GM18517 (cell line): ENCODE measurements around the gene WDR35.
"Not testable (repeated sequence)": the region's sequence is repeated elsewhere in the genome, so short reads cannot be mapped to it uniquely, and the experiment has no call there.

ENCODE experiments used
- ATAC-seq: cut with Tn5 transposase; IDR thresholded peaks from one replicate; pipeline ENCODE4 v1.9.1; 2021; ENCODE audit warnings: mild to moderate bottlenecking, moderate library complexity; ENCODE audit not compliant: unreplicated experiment

The WDR35 gene

DNA sequence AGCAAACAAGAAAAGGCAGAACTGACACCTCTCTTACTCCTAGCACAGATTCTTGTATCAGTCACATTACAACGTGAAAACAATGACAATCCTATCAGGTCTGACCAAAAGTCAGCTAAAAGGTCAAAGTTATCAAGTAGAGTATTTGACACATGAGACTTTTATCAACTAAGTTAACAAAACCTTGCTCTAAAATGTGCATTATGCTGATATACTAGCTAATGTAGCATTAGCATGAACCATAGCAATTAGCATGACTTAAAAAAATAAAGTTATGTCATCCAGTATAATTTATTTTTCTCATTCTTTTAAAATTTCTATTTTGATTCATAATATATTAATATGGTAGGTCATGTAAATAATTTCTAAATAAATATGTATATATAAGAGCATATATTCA, 46.7 kb downstream of the WDR35 start:
- no peak for ATAC-seq

DNA sequence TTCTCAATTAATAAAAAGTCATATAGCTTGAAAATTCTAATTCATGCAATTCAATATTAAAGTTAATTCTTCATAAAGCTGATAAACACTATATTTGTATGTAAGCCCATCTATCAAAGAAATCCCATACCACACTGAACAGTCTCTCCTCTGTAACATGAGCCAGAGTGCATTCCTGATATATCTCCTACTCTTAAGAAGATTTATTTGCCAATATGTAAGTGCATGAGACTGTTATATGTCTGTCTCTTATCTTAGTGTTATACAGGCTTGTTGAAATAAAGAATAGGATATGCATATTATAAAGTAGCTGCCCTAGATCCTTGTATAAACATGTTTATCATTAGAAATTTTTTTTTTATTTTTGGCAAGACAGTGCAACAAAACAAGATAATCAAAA, 47.7 kb downstream of the WDR35 start:
- ATAC-seq: no peak

DNA sequence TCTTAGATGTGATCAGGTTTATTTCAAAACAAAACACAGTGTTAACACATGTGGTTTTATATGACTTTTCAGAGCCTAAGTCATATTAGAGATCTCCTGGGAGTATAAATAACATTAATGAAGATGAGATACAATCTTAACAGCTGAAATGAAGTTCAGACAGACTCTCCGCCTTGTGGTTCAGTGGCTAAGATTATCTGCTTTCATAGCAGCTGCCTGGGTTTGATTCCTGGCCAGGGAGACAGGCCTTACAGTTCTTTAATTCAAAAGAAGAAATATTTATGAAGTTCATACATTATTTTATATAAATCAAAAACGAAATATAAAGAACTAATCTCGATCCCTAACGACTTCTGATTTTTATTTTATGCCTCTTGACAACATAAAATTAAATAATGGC, 52.9 kb downstream of the WDR35 start:
- no peak for ATAC-seq

DNA sequence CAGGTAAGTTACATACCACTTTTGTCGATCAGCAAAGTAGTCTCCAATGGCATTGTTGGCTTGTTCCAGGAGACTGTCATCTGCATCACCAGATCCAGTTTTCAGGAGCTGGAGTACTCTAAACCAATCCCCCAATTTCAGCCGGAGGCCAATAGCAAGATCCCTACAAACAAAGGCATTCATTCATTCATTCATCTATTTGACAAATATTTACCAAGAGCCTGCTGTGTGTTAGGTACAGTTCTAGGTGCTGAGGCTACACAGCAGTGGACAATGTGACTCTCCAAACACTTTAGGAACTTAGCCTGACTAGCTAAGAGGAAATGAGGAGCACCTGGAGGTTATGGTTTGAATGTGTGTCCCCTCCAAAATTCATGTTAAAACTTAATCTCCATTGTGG, 53.7 kb downstream of the WDR35 start:
- no peak for ATAC-seq

DNA sequence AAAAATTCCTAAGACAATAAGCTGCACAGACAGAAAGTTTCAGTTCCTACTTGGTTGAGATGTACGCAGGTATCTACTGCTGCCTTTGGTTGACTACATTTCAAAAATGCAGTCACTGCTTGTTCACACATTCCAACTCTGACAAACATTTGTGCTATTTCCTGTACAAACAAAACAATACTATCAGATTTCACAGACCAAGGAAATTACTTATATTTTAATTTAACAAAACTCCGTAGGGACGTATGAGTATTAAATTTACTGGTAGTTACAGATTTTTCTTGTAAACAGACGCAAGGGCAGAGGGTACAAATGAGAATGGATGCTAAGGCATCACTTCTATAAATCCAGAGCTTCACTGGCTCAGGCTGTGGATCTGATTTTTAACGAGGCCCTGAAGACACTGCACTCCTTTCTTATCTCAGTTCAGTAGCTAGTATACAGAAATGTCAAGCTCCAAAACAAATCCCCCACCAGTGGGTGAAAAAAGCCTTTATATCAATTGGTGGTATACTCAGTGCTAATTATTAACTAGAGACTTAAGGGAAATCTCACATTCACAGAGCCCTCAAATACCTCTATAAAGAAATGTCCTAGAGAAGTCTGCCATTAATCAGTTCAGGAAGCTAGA, 56.4 kb downstream of the WDR35 start:
- ATAC-seq: no peak

DNA sequence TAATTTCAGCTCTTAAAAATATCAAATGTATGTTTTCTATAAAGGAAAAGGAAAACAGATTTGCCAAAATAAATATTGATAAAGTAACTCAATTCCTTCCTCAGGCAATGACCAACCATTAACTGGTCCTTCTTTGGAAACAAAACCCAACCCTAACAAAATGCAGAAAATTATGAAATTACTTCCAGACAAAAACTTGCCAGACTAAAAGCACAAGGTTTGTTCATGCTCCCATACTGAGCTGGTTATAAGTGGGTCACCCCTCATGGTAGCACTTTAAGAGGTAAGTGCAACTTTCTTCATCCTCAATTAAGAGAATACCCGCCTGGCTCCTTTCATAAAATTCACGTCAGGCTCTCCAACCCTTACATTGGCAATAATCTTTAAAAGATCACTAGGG, 57.0 kb downstream of the WDR35 start:
- ATAC-seq: no peak

DNA sequence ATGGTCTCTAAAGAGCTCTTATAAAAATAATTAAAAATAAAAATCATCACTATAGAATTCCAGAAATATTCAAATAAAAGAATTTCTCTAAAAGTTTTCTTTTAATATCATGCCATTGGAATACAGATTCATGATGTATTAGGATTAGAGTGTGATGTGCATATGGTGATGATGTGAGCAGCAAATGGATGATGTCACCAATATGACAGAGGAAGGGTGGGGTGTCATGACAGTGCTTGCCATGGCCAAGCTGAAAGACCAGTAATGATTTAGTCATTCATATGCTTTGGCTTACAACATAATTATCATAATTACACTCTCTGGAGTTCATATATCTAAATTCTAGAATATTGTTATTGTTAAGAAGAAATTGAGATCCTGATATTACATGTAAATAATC, 60.7 kb downstream of the WDR35 start:
- no peak for ATAC-seq

DNA sequence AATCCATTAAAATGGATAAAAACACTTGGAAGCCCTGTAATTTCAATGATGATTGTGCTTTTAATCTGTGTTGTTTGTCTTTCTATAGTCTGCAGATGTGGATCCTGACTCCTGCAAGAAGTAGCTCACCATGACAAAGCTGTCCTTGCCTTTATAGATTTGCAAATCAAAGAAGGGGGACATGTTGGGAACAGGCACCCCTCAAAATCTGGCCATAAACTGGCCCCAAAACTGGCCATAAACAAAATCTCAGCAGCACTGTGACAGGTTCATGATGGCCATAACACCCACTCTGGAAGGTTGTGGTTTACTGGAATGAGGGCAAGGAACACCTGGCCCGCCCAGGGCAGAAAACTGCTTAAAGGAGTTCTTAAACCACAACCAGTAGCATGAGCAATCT, 62.1 kb downstream of the WDR35 start:
- not testable (repeated sequence) for ATAC-seq

DNA sequence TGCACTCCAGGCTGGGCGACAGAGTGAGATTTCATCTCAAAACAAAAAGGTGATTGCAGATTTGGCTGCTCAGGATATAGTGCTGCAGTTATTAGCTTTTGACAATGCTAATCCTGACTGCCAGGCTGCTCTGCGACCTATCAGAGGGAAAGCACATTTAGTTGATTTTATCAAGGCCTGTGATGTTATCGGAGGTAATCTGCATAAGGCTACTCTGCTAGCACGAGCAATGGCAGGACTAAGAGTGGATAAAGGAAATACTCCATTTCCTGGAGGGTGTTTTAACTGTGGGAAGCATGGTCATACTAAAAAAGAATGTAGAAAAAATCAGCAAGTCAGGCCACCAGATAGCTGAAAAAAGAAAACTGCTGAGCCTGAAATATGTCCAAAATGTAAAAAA, 65.4 kb downstream of the WDR35 start:
- not testable (repeated sequence) for ATAC-seq

DNA sequence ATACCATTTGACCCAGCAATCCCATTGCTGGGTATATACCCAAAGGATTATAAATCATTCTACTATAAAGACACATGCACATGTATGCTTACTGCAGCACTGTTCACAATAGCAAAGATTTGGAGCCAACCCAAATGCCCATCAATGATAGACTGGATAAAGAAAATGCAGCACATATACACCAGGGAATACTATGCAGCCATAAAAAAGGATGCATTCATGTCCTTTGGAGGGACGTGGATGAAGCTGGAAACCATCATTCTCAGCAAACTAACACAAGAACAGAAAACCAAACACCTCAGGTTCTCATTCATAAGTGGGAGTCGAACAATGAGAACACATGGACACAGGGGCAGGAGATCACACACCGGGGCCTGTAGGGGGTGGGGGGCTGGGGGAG, 67.7 kb downstream of the WDR35 start:
- not testable (repeated sequence) for ATAC-seq

DNA sequence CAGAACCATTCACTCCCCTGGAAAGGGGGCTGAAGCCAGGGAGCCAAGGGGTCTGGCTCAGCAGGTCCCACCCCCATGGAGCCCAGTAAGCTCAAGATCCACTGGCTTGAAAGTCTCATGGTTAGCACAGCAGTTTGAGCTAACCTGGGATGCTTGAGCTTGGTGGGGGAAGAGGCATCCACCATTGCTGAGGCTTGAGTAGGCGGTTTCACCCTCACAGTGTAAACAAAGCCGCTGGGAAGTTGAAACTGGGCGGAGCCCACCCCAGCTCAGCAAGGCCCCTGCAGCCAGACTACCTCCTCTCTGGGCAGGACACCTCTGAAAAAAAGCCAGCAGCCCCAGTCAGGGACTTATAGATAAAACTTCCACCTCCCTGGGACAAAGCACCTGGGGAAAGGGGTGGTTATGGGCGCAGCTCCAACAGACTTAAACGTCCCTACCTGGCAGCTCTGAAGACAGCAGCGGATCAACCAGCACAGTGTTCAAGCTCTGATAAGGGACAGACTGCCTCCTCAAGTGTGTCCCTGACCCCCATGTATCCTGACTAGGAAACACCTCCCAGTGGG, 73.4 kb downstream of the WDR35 start:
- no peak for ATAC-seq

DNA sequence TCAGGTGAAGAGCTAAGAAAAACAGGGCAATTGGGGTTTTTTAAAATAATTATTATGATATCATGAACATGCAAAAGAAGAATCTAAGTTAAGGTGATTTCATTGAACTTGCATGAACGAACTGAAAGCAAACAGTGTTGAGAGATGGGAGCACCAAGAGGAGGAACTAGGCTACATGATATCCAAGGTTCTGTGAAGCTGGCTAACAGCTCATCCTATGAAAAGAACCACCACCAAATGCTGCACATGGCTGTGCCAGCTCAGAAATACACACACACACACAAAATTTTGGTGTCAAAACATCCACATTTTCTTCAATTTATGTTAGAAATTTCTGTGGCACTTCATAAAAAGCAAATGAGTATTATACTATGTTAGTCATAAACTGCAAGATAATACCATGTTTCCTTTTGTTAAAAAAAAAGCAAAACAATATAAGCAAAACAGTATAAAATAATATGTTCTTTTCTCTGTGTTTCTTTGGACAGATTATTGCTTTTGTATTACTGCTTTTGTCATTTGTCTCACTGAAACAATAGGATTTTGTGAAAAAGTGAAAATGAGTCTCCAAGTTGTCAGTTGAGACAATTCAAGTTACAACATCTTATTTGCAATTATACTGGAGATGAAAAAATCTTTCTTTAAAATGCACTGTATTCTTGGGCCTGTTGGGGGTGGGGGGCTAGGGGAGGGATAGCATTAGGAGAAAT, 75.5 kb downstream of the WDR35 start:
- ATAC-seq: no peak

DNA sequence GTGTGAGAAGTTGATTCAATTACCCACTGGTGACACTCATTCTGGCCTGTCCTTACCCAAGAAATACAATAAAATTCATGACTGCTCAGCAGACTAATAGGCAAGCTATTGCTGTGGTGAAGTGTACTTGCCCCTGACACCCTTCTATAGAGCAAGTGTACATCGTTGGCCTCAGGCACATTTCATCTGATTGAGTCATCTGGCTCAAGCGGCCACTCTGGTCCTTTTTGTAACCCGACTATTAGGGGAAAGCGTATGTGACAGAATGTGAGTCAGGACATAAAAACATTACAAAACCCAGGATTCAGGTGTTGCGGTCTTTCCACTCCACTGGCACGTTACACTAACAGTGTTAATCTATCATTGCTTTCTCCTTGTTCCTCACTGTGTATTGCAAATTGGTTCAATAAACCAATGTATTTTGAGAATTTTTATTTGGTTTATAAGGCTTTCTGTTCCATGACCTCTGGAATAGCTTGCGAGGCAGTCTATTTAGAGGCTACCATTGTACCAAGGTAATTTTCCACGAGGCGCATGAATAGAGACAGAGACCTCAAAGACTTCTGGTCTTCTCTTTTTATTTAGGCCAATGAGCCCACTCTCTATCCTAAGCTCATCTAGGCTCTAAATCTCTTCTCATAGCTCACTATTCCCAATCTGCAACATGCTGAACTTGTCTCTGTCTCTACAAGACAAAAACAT, 77.9 kb downstream of the WDR35 start:
- no peak for ATAC-seq

DNA sequence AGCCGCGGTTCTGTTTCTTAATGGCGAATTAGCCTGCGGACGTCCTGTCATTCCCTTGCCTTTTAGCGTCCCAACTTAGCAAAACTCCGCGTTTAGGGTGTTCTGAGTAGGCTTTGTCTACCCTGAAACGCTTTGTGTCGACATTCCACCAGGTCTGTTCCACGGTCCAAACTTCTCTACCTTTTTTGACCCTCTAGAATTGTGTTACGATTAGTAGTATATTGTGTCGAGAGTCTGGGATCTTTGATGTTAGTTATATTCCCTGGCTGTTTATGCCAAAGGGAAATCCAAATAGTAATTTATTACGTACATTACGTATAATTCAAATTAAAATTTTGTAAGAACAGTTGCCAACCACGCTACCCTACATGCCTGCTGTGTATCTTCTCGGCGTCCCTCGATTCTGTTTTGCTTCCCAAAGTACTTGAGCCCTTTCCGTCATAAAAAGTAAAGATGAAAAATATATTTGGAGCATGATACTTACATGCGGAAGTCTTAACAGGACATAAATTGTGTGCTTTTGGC, 87.6 kb downstream of the WDR35 start:
- ATAC-seq: peak; percentile 1

DNA sequence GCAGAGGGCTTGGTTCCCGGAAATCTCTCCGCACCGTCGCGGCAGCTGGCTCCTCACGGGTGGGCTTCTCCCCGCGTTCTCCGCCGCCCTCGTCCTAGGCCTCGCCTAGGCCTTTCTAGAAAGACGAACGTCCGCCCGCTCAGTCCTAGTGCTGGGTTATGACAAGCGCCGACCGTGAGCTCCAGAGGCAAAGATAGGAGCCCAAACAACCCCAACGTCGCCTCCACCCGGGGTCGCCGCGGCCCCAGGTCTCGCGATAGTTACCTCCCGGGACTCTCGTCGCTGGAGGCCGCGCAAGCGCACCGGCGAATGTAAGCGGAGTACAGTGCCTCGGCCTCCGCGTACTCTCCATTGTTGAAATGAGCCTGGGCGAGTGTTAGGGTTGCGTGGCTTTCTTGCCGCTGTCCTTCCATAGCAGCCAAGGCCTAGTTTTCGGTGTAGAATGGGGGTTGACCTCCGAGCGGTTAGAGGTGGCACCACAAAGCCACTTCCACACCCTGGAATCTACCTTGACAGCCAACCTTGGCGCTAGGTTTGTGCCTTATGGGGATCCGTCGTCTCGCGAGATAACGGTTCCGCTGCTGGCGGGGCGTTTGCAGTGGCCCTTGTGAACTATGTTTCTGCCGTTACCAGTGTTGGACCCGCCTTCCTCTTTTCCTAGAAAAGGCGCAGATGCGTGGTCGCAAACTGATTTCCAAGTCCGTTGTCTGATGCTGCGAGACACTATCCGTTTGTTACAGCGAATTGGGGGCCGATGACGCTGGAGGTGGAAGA, 88.3 kb downstream of the WDR35 start, which contains the start of gene TTC32:
Gene TTC32 (minus strand): TSS at position 542 of the 774 bp plus-strand sequence. CDS start 129 bp downstream, at position 413.
- peak; percentile 85 for ATAC-seq

DNA sequence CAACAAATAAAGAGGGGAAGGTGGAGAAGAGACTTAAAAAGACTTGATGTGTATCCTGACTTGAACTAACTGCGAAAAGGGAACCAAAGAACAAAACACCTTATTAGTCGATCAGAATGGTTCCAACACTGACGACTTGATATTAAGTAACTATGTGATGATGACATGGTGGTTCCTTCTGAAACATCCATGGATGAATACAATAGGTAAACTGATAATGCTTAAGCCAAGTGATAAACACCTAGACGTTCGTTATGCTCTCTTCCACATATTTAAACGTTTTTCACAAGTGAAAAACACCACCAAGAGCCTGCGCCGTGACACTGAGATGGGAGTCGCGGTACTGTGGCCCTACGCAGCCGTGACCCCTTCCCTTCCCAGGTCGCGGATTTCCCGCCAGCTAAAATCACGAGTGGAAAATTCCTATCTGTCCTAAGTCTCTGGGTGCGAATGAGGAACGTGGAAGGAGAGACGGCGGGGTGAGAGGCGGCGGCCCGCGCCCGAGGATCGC, 88.9 kb downstream of the WDR35 start:
- ATAC-seq: peak; percentile 7

DNA sequence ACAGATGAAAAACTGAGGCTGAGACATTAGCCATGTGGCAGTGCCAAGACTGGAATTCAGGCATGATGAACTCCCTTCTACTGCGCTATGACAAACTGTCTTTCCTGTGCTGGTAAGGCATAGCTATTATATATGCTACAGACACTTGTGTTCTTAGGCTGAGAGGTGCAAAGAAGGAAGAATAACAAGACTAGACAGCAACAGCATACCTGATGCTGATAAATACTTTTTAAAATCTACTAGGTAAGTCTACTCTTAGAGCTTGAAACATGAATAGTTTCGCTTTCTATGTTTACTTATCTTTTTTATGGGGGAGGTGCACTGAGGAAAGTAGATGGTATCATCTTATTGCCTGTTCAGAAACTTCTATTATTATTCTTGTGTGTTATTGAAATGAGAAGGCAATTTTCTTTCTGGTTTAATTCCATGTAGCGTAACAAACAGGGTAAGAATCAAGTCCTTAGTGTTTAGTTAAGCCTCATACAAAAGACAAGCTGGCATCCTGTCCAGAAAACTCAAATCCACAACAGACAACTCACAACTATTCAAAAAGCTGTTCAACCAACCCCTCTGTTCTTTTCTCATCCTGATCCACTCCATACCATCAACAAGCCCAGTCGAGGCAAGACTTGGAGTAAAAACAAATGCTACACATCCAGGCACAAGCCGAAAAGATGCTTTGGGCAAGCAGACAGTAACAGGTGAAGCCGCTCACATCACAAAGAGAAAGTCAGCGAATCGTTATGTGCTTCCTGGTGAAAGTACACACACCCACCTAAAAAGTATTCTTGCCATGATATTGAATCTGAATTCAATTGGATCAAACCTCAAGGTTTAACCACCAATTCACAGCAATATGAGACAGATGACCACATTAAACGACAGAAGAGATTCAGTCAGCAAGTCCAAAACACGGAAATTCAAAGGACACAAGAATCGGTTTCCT, 89.6 kb downstream of the WDR35 start:
- peak; percentile 32 for ATAC-seq

DNA sequence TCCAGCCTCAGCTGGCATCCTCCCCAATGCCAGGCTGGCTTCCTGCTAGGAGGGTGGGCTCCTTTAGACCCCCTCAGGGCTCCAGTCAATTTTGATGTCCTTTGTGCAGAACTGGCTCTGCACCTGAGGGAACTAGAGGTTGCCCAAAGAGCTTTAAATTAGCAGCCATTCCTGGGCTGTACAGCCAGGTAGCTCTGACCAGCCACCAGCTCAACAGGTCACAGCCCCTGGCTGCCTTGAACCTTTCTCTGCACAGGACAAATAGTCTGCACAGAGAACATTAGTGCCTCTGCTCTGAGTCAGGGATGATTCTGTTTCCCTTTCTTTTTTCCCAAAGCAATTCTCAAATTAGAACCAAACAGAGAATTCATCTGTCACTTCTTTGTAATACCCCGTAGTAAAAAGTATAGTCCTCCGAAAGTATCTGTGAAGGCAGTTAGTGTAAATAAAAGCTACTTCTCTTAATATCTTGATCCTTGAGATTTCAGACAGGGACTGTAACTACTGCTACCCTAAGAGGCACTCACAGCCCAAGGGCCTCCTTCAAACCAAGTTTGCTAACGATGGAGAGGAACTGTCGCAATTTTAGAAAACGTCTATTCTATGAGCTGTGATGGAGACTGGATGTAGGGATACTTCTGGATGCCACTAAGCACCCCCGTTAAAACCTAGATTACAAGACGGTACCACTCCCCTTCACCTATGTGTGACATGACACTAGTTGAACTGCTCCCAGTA, 91.1 kb downstream of the WDR35 start:
- no peak for ATAC-seq
